GM23248 (cell line): ENCODE measurements around the gene SDK2.

Experiments used
- EZH2 ChIP-seq: fragments of 200-600 bp; sonication (generic); IDR thresholded peaks from 2 replicates; pipeline ENCODE4 v1.6.1; 2018; ENCODE audit warnings: antibody characterized with exemption, mild to moderate bottlenecking; ENCODE audit not compliant: insufficient read depth, poor library complexity, severe bottlenecking
- EZH2phosphoT487 ChIP-seq: fragments of 200-600 bp; sonication (generic); IDR thresholded peaks from 2 replicates; pipeline ENCODE4 v1.6.1; 2018; ENCODE audit warnings: antibody characterized with exemption, moderate library complexity, mild to moderate bottlenecking, low read depth; ENCODE audit not compliant: insufficient read depth

DNA sequence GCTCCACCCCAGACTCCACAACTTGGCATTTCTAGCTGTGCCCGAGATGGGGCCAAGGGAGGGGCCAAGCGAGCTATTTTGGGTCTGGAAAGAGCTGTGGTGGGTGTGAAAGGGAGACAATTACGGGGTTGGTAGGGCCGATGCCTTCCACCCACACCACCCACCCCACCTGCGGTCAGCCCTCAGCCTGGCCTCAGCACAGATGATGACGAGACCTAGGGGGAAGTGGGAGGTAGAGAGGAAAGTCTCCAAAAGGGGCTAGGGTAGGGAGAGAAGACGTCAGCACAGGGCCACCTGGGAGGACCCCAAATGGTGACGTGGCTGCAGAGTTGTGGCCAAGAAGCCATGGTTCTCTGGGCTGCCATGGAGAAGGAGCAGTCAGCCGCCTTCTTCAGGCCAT is 83.1 kb downstream of the SDK2 start:
- TF ChIP-seq EZH2 (no peak), EZH2phosphoT487 (no peak)
